Spinal cord (tissue), 4 donors: ENCODE data around the gene TNC. TPM values are rescaled to one million over a fixed set of nuclear protein-coding genes. Genes with fewer than 3 reads are reported as not detected.

ENCODE experiments used
- polyA plus RNA-seq, 2 donors: library from polyadenylated mRNA; unstranded; fragments of 120-200 nt; gene quantifications; one replicate each; pipeline ENCODE4 v1.2.1, GENCODE V29; 2013; ENCODE audit not compliant: insufficient read length in 2 of 2
- total RNA-seq, 2 donors: library from RNA; depleted of rRNA in 1 of 2; stranded (reverse); fragments of 120-200 nt in 1 of 2; fragments of >200 nt in 1 of 2; gene quantifications; one replicate each; pipeline versions ENCODE4 v1.2.3 to v1.2.4, GENCODE V29; 2013 to 2014

Gene TNC
- total and polyA plus RNA-seq, 4 donors: 83.8 to 213 (median 122) TPM

Other genes starting within 250 kb of the TNC start
- 1 to 10 TPM in 1 of 2 donors, under 1 TPM in 1; 0.99 to 2.3 TPM for gene TNFSF8, start 187.6 kb downstream of the TNC start, total RNA-seq
- gene TNFSF8, start 187.6 kb downstream of the TNC start, polyA plus RNA-seq: 1 to 10 TPM in 1 of 2 donors, under 1 TPM in 1; 0.56 to 1.1 TPM